Muscle of back (tissue), 11 donors: ENCODE data around the gene LOC101059915. TPM values are rescaled to one million over a fixed set of nuclear protein-coding genes. Genes with fewer than 3 reads are reported as not detected.
"Not testable (repeated sequence)": the region's sequence is repeated elsewhere in the genome, so short reads cannot be mapped to it uniquely, and the experiment has no call there.

Experiments used
- DNase-seq, 3 donors: peaks; one replicate each; pipeline versions ENCODE4 v3.0.0 to v3.0.0-alpha.2; 2013
- polyA plus RNA-seq, 10 donors: library from polyadenylated mRNA; unstranded; fragments of 120-200 nt; gene quantifications; one replicate each; pipeline ENCODE4 v1.2.1, GENCODE V29; 2013; ENCODE audit not compliant: insufficient read length in 10 of 10

Gene LOC101059915

DNA sequence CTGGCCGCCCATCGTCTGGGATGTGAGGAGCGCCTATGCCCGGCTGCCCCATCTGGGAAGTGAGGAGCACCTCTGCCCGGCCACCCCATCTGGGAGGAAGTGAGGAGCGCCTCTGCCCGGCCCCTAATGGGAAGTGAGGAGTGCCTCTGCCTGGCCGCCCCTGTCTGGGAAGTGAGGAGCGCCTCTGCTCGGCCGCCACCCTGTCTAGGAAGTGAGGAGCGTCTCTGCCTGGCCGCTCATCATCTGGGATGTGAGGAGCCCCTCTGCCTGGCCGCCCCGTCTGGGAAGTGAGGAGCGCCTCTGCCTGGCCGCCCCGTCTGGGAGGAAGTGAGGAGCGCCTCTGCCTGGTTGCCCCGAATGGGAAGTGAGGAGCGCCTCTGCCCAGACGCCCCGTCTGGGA, 8.3 kb downstream of the LOC101059915 start:
- not testable (repeated sequence) for DNase-seq

DNA sequence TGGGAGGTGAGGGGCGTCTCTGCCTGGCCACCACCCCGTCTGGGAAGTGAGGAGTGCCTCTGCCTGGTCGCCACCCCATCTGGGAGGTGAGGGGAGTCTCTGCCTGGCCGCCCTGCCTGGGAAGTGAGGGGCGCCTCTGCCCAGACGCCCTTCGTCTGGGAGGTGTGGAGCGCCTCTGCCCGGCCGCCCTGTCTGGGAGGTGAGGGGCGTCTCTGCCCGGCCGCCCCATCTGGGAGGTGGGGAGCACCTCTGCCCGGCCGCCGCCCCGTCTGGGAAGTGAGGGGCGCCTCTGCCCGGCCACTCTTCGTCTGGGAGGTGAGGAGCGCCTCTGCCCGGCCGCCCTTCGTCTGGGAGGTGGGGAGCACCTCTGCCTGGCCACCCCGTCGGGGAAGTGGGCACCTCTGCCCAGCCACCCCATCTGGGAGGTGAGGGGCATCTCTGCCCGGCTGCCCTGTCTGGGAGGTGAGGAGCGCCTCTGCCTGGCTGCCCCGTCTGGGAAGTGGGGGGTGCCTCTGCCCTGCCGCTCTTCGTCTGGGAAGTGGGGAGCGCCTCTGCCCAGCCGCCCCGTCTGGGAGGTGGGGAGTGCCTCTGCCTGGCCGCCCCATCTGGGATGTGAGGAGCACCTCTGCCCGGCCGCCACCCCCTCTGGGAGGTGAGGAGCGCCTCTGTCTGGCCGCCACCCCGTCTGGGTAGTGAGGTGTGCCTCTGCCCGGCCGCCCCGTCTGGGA, 8.9 kb downstream of the LOC101059915 start:
- not testable (repeated sequence) for DNase-seq

DNA sequence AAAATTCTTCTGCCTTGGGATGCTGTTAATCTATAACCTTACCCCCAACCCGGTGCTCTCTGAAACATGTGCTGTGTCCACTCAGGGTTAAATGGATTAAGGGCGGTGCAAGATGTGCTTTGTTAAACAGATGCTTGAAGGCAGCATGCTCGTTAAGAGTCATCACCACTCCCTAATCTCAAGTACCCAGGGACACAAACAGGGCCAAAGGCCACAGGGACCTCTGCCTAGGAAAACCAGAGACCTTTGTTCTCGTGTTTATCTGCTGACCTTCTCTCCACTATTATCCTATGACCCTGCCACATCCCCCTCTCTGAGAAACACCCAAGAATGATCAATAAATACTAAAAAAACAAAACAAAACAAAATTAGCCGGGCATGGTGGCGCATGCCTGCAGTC, 9.8 kb downstream of the LOC101059915 start:
- DNase-seq: not testable (repeated sequence)

DNA sequence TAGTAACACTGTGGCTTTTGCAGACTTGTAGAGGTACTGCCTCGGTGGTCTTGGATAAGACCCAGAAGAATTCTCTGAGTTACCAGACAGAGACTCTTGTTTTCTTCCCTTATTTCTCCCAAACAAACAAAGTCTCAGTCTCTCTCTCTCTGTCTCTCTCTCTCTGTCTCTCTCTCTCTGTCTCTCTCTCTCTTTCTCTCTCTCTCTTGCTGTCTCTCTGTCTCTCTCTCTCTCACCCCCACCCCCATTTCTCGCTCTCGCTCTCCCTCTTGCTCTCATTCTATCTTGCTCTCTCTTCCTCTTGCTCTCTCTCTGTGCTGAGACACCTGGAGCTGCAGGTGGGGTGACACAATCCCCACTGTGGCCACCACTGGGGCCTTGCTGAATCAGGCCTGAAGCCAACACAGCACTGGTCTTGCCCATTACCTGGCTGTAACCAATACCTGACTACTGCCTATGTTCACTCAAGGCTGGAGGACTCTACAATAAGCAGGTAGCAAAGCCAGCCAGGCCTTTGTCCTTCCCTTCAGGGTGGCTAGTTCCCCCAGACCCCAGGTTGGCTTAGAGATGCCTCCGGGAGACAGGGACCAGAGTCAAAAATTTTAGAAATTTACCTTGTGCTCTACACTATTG, 12.3 kb downstream of the LOC101059915 start:
- DNase-seq: no peak

DNA sequence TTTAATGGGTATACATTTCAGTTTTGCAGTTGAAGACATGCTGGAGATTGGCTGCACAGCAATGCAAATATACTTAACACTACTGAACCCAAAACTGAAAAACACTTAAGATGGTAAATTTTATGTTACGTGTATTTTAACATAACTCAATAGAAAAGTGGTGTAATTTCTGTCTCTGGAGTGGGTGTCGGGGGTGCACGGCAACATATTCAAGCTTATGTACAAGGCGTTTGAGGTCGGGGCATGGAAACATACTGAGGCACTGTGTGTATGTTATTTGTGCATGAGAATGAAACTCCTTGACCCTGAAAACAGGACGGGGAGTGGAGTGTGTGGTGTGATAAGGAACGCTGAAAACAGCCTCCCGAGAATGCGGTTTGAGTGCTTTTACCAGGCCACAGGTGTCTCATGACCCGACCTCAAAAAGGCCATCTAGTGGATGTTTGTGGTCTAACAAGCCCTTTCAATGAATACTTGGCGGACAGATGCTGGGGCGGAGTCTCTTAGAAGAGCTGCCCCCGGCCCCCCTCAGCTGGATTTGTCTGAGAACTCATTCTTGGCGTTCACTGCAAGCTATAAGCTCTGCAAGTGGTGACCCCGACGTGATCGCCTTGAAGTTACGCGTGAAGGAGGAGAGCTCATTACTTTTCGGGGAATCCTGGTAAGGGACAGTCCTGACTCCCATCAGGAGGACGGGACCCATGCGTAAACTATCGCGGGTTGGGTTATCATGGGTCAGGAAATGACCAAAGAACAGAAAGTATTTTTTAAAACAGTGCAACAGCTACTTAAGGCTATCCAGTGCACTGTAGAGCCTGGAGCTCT, 29.5 kb downstream of the LOC101059915 start:
- DNase-seq: not testable (repeated sequence)

DNA sequence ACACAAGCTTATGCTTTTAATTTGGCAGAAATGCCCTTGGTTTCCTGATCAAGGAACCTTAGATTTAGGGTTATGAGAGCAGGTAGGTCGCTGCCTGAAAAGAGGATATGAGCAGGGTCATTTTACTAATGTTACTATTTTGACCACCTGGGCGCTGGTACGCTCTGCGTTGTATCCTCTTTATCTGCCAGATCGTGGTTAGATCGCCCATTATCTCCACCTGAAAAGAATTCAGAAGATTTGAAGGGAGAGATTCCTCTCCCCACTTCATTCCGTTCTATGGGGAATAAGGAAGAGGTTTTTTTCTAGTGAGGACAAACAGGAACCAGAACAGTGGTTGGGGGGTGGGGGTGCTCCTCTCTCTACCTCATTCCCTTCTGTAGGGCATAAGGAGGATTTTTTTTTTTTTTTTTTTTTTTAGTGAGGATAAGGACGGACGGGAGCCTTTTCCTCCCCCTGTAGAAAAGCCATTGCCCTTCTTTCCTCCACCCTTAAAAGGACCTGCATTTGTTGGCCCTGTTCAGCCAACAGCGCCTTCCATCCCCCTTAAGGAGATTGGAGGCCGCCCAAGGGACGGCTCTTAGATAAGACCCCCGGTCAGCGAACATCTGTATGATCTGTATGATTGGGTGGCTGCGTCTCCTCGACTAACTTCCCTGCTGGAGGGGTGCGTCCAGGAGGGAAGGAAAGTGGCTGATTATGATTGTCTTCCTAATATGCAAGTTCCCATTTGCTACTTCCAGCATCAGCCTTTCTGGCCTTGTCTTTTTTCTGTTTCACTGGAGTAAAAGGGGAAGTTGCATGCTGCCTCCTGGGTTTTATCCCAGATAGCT, 30.3 kb downstream of the LOC101059915 start:
- DNase-seq: not testable (repeated sequence)

DNA sequence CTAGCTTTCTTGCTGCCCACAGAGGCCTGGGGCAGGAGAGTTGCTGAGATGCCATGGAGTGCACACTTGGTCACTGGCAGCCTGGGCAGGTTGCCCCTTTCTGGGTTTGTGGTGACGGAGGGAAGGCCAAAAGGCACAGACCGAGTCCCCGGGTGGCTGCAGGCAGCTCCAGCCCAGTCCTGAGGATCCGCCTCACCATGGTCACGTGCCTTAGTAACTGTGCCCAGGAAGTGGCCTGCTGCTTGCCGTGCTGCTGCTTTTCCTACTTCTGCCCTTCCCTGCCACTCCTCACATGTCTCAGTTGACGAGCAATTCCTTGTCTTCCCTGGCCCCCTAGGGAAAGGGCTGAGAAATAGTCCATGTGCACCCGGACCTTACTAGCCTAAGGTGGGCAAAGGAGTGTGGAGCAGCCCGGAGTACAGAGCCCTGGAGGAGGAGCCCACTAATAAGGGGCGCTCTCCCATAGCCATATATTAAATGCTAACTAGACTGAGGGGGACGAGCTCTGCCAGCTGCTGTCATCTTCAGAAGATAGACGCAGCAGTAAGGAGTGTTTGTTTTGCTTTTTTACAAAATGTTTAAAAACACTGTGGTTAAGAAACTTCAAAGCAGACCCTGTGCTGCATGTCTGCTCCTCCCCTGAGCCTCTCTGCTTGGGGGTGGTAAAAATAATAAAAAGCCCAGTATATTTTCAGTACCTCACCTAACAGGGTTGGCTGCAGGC, 31.1 kb downstream of the LOC101059915 start:
- not testable (repeated sequence) for DNase-seq

DNA sequence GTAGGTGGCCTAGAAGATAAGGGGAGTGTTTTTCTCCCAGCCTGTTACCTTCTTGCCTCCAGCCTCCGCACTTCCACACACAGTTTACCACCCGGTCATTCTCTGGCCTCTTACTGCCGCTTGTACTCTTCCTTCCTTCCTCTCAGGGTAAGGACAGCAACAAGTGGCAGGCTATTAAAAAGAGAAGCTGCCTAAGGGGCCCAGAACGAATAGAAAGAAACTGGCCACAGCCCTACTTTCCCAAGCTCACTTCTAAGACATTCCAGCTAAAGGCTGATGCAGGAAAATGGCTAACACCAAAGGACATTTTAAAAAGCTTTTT, 31.6 kb downstream of the LOC101059915 start:
- DNase-seq: not testable (repeated sequence)

DNA sequence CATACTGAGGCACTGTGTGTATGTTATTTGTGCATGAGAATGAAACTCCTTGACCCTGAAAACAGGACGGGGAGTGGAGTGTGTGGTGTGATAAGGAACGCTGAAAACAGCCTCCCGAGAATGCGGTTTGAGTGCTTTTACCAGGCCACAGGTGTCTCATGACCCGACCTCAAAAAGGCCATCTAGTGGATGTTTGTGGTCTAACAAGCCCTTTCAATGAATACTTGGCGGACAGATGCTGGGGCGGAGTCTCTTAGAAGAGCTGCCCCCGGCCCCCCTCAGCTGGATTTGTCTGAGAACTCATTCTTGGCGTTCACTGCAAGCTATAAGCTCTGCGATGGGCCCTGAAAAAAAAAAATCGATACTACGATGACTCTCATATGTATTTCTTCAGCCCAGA, 35.5 kb downstream of the LOC101059915 start:
- not testable (repeated sequence) for DNase-seq

DNA sequence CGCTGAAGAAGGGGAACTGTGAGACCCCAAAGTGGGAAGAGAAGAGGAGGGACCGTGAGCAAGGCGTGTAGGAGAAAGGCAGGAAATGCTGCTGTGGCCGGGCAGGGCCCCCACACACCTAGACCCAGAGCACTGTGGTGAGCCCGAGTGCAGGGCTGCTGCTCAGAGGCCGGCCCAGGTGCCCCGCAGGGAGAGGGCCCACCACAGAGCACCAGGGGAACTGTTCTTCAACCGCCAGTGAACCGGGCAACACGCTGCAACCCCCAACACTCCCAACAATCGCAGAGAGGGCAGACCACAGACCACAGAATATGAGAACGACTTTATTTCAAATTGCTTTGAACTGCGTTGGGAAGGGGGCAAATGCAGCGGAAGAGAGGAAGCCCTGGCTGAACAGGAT, 46.7 kb downstream of the LOC101059915 start:
- DNase-seq: not testable (repeated sequence)

DNA sequence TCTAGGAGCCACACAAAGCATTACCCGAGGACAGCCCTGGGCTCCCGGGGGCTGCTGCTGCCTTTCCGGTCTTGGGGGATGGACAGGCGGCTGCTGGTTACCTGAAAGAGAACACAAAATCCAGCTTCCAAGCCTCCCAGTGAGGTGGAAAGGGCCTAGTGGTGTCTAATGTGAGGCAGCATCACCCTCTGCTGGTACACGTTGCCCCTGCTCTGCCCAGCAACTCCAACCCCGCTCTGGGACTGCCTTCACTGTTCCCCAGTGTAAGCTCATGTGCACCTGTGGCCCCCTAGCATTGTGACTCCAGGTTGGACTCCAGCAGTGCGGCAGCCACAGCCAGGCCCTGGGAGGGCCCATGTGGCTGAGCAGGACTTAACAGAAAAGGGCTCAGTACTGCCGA, 48.2 kb downstream of the LOC101059915 start:
- not testable (repeated sequence) for DNase-seq

DNA sequence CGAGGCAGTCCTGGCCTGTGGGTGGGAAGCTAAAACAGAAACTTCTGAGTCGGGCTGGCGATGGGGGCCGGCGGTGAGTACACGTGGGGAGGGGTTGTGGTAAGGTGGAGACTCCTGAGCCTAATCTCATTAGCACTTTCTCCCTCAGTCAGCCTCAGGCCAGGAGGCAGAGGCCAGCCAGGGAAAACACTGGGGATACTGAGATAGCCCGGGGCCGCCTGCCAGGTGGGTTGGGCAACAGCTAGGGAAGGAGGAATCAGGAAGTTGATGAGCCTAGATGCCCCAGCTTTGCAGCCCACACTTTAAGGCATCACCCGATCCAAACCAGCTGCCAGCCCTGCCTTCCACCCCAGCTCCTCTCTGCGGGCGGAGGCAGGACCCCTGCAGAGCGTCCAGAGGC, 49.0 kb downstream of the LOC101059915 start:
- DNase-seq: not testable (repeated sequence)

DNA sequence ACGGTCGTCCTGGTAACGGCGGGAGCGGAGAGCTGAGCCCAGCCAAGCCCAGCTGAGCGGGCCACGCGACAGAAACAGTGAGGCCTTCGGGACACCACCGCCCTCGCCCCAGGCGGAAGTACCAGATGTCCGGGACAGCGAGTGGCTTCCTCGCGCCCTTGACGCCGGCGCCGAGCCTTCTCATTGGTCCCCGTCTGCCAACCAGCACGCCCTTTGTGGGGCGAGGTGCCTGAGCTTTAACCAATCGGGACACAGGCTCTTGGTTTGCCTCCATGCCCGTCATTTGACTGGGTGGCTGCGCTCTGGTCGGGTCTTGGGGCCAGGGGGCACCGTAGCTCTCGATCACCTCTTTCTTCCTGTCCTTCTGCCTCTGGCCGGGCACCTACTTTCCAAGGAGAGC, 50.8 kb downstream of the LOC101059915 start, which contains the start of gene CXorf49:
Gene CXorf49, minus strand, starts transcription at position 101 of the 400 bp plus-strand sequence. CDS start 134 bp downstream, outside the sequence.
- not testable (repeated sequence) for DNase-seq

DNA sequence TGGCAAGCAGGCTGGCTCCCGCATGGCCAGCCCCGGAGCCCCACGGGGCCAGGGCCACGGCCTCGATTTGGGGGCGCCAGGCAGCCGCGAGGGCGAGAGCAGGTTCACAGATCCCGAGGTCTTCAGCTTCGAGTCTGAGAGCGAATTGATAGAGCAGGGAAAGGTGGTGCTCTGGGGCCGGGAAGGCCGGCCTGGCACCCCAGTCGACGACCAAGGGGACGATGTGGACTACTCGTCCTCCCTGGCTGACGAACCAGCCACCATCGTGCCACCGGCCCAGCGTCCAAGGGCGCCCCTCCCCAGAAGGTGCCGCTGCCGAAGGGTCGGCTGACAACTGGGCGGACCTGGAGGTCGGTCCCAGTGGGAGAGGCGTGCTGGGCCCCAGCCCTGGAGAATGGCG, 51.8 kb downstream of the LOC101059915 start:
- DNase-seq: not testable (repeated sequence)

DNA sequence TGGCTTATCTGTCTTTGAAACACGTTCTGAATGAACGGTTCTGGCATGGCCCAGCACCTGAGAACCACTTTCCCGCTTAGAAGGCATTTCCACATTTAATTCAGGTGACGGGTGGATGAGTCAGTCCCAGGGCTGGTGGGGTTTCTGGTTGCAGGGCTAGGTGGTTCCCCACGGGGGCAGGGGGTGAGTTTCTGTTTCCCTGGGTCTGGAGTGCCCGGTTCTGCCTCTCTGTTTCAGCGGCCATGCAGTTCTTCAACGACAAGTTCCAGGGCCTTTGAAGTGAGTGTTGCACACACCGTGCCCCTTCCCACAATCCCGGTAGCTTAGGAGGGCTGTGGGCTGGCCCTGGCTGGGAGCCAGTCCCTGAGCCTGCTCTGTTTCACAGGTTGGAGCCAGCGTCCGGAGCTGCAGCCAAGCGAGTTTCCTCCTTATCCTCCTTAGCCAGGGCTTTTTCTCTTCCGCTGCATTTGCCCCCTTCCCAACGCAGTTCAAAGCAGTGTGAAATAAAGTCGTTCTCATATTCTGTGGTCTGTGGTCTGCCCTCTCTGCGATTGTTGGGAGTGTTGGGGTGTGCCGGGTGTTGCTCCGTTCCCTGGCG, 53.0 kb downstream of the LOC101059915 start:
- DNase-seq: not testable (repeated sequence)

Other genes with a start within 250 kb of the LOC101059915 start
- gene OGT, start 134.4 kb upstream of the LOC101059915 start, polyA plus RNA-seq: 100 to 1,000 TPM in 5 of 10 donors, 10 to 100 TPM in 5; 76.1 to 190 (median 110) TPM
- gene GCNA, start 89.1 kb upstream of the LOC101059915 start, polyA plus RNA-seq: 1 to 10 TPM; 1.2 to 3.6 (median 2.0) TPM
- under 1 TPM in 7 of 10 donors, not detected in 3; 0.08 to 0.63 (median 0.15) TPM for gene CXCR3, start 49.0 kb upstream of the LOC101059915 start, polyA plus RNA-seq
- gene CXorf49, start 50.7 kb downstream of the LOC101059915 start, polyA plus RNA-seq: under 1 TPM in 1 of 10 donors, not detected in 9; 0.19 TPM
- gene CXorf49B, start 95.8 kb downstream of the LOC101059915 start, polyA plus RNA-seq: under 1 TPM in 1 of 10 donors, not detected in 9; 0.19 TPM
- 10 to 100 TPM in 2 of 10 donors, 1 to 10 TPM in 8; 7.7 to 13.1 (median 8.7) TPM for gene NHSL2, start 243.3 kb downstream of the LOC101059915 start, polyA plus RNA-seq